NT2/D1 (cell line): Measurements from ENCODE around the gene ZBTB8A.

Experiments
- DNase-seq: peaks from one replicate; pipeline ENCODE4 v3.0.0-alpha.2; 2011; ENCODE audit warnings: low read depth, low spot score
- H3K27me3 ChIP-seq: 2 replicates; pipeline ENCODE4 v1.6.0; 2011; ENCODE audit warnings: mild to moderate bottlenecking; ENCODE audit not compliant: insufficient read length, insufficient read depth
- H3K36me3 ChIP-seq: 2 replicates; pipeline ENCODE4 v1.6.1; 2011; ENCODE audit warnings: mild to moderate bottlenecking, low read length, mixed read lengths; ENCODE audit not compliant: insufficient read depth, insufficient read length
- H3K4me1 ChIP-seq: 2 replicates; pipeline ENCODE4 v1.5.1; 2011; ENCODE audit not compliant: insufficient read depth, insufficient read length
- H3K4me3 ChIP-seq: 2 replicates; pipeline ENCODE4 v1.5.1; 2011; ENCODE audit warnings: low read depth; ENCODE audit not compliant: insufficient read length
- H3K9ac ChIP-seq: 2 replicates; pipeline ENCODE4 v1.6.0; 2011; ENCODE audit warnings: low read depth; ENCODE audit not compliant: insufficient read length
- H3K9me3 ChIP-seq: 2 replicates; pipeline ENCODE4 v1.5.1; 2011; ENCODE audit warnings: mild to moderate bottlenecking, low read length; ENCODE audit not compliant: insufficient read depth
- SUZ12 ChIP-seq: IDR thresholded peaks from 2 replicates; pipeline ENCODE4 v1.6.1; 2011; ENCODE audit not compliant: insufficient read length, insufficient read depth; ENCODE audit errors: extremely low read depth
- YY1 ChIP-seq: IDR thresholded peaks from 2 replicates; pipeline ENCODE4 v1.6.1; 2011; ENCODE audit not compliant: insufficient read length, insufficient read depth
- ZNF274 ChIP-seq: IDR thresholded peaks from 2 replicates; pipeline ENCODE4 v1.6.1; 2011; ENCODE audit warnings: mild to moderate bottlenecking, low read depth, low read length

Gene ZBTB8A

DNA sequence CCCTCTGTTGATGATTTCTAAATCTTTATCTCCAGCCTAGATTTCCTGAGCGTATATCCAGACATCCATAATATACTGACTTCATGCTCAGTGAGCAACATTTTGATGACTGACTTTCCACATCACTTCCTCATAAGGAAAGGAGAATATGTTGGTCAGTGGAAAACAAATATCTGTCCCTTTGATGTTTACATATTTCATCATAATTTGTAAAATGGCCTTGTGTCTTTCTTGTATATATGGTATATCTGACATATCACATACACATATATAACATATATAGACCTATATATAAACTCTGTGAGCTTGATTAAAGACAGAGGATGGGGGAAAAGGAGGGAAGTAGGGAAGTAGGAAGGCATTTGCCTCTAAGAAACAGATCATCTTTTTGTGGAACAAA, 18.6 kb downstream of the ZBTB8A start:
- H3K4me3 ChIP-seq, result no peak overlapping the region
- TF ChIP-seq SUZ12 (no peak), ZNF274 (no peak), YY1 (no peak)

DNA sequence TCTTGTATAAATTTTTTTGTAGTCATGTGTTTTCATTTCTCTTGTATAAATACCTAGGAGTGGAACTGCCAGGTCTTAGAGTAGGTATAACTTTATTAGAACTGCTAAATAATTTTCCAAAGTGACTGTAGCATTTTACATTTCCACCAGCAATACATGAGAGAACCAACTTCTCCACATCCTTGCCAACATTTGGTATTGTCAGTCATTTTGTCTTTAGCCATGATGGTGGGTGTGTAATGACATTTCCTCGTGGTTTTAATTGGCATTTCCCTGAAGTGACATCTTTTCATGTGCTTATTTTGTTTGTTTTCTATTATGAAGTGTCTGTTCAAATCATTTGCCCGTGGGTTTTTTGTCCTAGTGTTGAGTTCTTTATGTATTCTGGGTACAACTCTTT, 29.7 kb downstream of the ZBTB8A start:
- TF ChIP-seq YY1, result no peak
- Histone ChIP-seq H3K36me3 (peaks cover 7% of the 10 kb centered on the region), H3K9me3 (no peaks in the 10 kb centered on the region), H3K9ac (no peak overlapping the region), H3K4me3 (no peak overlapping the region), H3K27me3 (no peaks in the 10 kb centered on the region), H3K4me1 (no peaks in the 10 kb centered on the region)
- DNase-seq, result no peak

More for the DNA sequence above, 18.6 kb downstream of the ZBTB8A start:
- DNase-seq, result no peak
- Histone ChIP-seq H3K36me3 (peaks cover 66% of the 10 kb centered on the region), H3K9me3 (no peaks in the 10 kb centered on the region), H3K27me3 (no peaks in the 10 kb centered on the region), H3K4me1 (no peaks in the 10 kb centered on the region), H3K9ac (no peak overlapping the region)

DNA sequence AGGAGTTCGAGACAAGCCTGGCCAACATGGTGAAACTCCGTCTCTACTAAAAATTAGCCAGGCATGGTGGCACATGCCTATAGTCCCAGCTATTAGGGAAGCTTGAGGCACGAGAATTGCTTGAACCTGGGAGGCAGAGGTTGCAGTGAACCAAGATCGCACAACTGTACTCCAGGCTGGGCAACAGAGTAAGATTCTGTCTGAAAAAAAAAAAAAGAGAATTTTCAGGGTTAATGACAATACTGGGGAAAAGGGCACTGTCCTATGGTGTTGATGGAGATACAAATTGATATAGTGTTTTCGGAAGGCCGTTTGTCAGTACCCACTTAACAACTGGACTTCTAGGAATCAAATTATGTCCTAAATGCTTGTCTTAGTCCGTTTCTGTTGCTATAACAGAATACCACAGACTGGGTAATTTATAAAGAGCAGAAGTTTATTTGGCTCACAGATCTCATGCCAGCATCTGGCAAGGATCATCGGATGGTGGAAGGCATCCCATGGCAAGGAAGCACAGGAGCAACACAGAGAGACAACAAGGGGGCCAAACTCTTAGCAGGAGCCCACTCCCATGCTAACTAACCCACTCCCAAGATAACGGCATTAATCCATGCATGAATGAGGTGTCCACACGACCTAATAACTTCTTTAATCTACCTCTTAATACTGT, 41.3 kb downstream of the ZBTB8A start:
- DNase-seq, result no peak
- H3K9me3 ChIP-seq, result no peaks in the 10 kb centered on the region
- H3K27me3 ChIP-seq, result no peaks in the 10 kb centered on the region
- H3K36me3 ChIP-seq, result no peaks in the 10 kb centered on the region
- H3K4me3 ChIP-seq, result no peak overlapping the region
- H3K4me1 ChIP-seq, result no peaks in the 10 kb centered on the region
- TF ChIP-seq SUZ12 (no peak), ZNF274 (no peak), YY1 (no peak)
- H3K9ac ChIP-seq, result no peak overlapping the region

DNA sequence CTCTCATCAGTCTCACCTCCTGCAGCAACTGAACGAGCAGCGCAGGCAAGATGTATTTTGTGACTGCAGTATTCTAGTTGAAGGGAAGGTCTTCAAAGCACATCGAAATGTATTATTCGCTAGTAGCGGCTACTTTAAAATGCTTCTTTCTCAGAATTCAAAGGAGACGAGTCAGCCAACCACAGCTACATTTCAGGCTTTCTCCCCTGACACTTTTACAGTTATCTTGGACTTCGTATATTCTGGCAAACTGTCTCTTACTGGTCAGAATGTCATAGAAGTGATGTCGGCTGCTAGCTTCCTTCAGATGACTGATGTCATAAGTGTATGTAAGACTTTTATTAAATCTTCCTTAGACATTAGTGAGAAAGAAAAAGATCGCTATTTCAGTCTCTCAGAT, 53.7 kb downstream of the ZBTB8A start:
- TF ChIP-seq SUZ12, result no peak
- no peak for TF ChIP-seq YY1
- no peak for TF ChIP-seq ZNF274
- H3K4me1 ChIP-seq, result no peaks in the 10 kb centered on the region
- DNase-seq, result no peak
- H3K36me3 ChIP-seq, result peaks cover 42% of the 10 kb centered on the region
- H3K4me3 ChIP-seq, result no peak overlapping the region
- H3K9me3 ChIP-seq, result no peaks in the 10 kb centered on the region
- H3K9ac ChIP-seq, result no peak overlapping the region
- H3K27me3 ChIP-seq, result no peaks in the 10 kb centered on the region

DNA sequence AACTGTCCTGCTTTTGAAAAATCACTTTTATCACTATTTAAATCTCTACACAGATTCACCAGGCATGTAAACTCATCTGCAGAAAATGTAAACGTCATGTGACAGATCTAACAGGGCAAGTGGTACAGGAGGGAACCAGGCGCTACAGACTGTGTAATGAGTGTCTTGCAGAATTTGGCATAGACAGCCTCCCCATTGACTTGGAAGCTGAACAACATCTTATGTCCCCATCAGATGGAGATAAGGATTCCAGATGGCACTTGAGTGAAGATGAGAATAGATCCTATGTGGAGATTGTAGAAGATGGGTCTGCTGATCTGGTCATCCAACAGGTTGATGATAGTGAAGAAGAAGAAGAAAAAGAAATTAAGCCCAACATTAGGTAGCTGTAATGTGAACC, 60.8 kb downstream of the ZBTB8A start:
- Histone ChIP-seq H3K4me3 (no peak overlapping the region), H3K4me1 (no peaks in the 10 kb centered on the region), H3K9ac (no peak overlapping the region), H3K36me3 (peaks cover 42% of the 10 kb centered on the region), H3K9me3 (no peaks in the 10 kb centered on the region), H3K27me3 (no peaks in the 10 kb centered on the region)
- TF ChIP-seq ZNF274, result no peak
- no peak for TF ChIP-seq SUZ12
- TF ChIP-seq YY1, result no peak
- DNase-seq, result no peak

DNA sequence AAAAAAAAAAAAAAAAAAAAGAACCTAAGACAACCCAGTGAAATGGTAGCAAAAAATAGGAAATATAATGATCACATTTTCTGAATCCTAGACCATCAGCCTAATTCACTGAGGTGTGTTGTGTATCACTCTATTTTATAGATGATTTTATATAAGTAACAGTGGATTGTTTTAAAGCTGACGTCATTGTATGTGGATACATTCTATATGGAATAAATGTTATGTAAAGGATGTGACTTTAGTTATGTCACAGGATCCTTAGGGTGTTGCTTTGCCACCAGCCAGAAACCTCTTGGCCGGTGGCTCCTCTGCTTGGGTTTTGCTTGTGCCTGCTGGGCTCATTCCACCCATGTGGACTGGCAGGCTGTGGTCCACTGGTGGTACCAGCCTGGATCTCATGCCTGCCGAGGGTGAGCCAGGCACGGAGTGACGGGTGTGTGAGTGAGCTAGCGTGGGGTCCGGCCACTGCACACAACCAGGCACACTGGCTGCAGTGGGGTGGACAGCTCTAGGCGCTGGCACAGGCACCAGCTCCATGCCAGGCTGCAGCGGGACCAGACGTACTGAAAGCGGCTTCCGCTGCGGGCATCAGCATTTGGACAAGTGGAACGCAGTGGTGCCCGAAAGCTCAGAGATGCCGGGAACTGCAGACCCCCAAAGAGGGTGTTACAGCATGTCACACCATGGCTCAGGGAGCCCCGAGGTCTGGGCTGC, 66.6 kb downstream of the ZBTB8A start:
- no peak for TF ChIP-seq SUZ12
- TF ChIP-seq ZNF274, result no peak
- TF ChIP-seq YY1, result no peak
- Histone ChIP-seq H3K36me3 (peaks cover 24% of the 10 kb centered on the region), H3K9ac (no peak overlapping the region), H3K9me3 (no peaks in the 10 kb centered on the region), H3K27me3 (no peaks in the 10 kb centered on the region), H3K4me1 (no peaks in the 10 kb centered on the region), H3K4me3 (no peak overlapping the region)
- no peak for DNase-seq

DNA sequence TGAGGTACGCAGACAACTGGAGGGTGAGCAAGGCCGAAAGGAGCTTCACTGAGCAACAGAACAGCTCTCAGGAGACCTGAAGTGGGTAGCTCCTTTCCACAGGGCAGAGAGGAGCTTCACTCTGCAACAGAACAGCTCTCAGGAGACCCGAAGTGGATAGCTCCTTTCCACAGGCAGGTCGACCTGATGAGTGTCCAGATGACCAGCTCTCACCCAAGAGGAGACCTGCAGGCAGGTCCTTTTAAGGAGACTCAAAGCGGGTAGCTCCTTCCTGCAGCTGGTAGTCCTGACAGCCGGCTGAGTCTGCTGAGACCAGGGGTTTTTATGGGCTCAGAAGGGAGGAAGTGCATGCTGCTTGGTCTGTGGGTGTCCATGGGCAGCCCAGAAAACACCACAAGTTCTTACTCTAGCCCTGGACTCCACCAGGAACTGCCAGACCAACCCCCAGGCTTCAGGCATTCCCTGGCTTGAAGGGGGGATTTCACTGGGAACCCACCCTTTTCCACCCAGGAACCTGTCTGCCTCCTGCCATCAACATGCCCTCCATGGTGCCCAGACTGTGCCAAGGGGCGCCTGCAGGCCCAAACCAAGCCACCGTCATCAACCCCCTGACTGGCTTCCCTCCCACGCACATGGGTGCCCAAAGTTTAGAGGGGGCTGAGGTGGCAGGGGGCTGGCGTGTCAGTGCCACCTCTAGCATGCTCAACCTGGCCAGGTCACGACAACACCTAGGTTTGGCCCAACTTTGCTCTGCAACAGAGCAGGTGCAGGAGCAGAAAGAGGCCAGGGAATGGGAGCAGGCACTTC, 67.5 kb downstream of the ZBTB8A start:
- Histone ChIP-seq H3K9me3 (no peaks in the 10 kb centered on the region), H3K36me3 (peaks cover 22% of the 10 kb centered on the region), H3K9ac (no peak overlapping the region), H3K4me1 (no peaks in the 10 kb centered on the region), H3K27me3 (no peaks in the 10 kb centered on the region), H3K4me3 (no peak overlapping the region)
- DNase-seq, result no peak
- TF ChIP-seq SUZ12 (no peak), YY1 (no peak), ZNF274 (no peak)
